Parathyroid adenoma (tissue), 2 donors: ENCODE measurements around the gene NOB1.
A peak's percentile ranks its signal among the peaks of the same experiment; 100 is the strongest.

Experiments used
- H2AFZ ChIP-seq: fragments of 300-600 bp; sonication (generic); one replicate; pipeline ENCODE4 v1.7.0; 2017; ENCODE audit warnings: antibody characterized with exemption, mild to moderate bottlenecking
- H3K27ac ChIP-seq: fragments of 300-600 bp; sonication (generic); one replicate; pipeline ENCODE4 v1.7.0; 2017
- H3K27me3 ChIP-seq: fragments of 300-600 bp; sonication (generic); one replicate; pipeline ENCODE4 v1.7.0; 2017; ENCODE audit warnings: low read length; ENCODE audit not compliant: control insufficient read depth, insufficient read depth
- H3K36me3 ChIP-seq: fragments of 300-600 bp; sonication (generic); one replicate; pipeline ENCODE4 v1.7.0; 2017; ENCODE audit warnings: low read length; ENCODE audit not compliant: control insufficient read depth, insufficient read depth
- H3K4me1 ChIP-seq: fragments of 300-600 bp; sonication (generic); one replicate; pipeline ENCODE4 v1.7.0; 2017; ENCODE audit warnings: control low read depth
- H3K4me2 ChIP-seq: fragments of 300-600 bp; sonication (generic); one replicate; pipeline ENCODE4 v1.7.0; 2017; ENCODE audit warnings: low read length
- H3K4me3 ChIP-seq: fragments of 300-600 bp; sonication (generic); one replicate; pipeline ENCODE4 v1.7.0; 2017; ENCODE audit warnings: low read depth, low read length
- H3K79me2 ChIP-seq: fragments of 300-600 bp; sonication (generic); one replicate; pipeline ENCODE4 v1.7.0; 2017; ENCODE audit warnings: control low read depth
- H3K9ac ChIP-seq: fragments of 300-600 bp; sonication (generic); one replicate; pipeline ENCODE4 v1.7.0; 2017; ENCODE audit warnings: mild to moderate bottlenecking
- H3K9me3 ChIP-seq: fragments of 300-600 bp; sonication (generic); one replicate; pipeline ENCODE4 v1.7.0; 2017; ENCODE audit warnings: low read length; ENCODE audit not compliant: control insufficient read depth
- TF ChIP-seq, protein P1 (sequence below): fragments of 300-600 bp; sonication (generic); IDR thresholded peaks from one replicate; pipeline ENCODE4 v1.7.0; 2017; ENCODE audit warnings: antibody characterized with exemption, mild to moderate bottlenecking
- donor health status: primary hyperparathyroidism.

Gene NOB1

DNA sequence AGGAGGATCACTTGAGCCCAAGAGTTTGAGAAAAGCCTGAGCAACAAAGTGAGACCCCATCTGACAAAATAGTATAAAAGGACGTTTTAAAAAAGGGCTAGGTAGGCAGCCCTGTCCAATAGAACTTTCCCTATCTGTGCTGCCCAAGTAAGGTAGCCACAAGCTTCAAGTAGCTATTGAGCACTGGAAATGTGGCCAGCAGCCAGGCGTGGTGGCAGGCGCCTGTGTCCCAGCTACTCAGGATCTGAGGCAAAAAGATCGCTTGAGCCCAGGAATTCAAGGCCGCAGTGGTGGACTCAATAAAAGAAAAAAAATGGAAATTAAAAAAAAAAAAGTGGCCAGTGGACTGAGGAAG is 26.8 kb downstream of the NOB1 start:
- TF ChIP-seq, protein P1, sequence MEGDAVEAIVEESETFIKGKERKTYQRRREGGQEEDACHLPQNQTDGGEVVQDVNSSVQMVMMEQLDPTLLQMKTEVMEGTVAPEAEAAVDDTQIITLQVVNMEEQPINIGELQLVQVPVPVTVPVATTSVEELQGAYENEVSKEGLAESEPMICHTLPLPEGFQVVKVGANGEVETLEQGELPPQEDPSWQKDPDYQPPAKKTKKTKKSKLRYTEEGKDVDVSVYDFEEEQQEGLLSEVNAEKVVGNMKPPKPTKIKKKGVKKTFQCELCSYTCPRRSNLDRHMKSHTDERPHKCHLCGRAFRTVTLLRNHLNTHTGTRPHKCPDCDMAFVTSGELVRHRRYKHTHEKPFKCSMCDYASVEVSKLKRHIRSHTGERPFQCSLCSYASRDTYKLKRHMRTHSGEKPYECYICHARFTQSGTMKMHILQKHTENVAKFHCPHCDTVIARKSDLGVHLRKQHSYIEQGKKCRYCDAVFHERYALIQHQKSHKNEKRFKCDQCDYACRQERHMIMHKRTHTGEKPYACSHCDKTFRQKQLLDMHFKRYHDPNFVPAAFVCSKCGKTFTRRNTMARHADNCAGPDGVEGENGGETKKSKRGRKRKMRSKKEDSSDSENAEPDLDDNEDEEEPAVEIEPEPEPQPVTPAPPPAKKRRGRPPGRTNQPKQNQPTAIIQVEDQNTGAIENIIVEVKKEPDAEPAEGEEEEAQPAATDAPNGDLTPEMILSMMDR = no peak
- Histone ChIP-seq H3K27ac (no peak overlapping the region), H2AFZ (no peak overlapping the region), H3K79me2 (no peaks in the 10 kb centered on the region), H3K4me2 (no peak overlapping the region), H3K9me3 (no peaks in the 10 kb centered on the region), H3K27me3 (no peaks in the 10 kb centered on the region), H3K36me3 (no peaks in the 10 kb centered on the region), H3K4me3 (no peak overlapping the region), H3K9ac (no peak overlapping the region), H3K4me1 (peaks cover 6% of the 10 kb centered on the region)

DNA sequence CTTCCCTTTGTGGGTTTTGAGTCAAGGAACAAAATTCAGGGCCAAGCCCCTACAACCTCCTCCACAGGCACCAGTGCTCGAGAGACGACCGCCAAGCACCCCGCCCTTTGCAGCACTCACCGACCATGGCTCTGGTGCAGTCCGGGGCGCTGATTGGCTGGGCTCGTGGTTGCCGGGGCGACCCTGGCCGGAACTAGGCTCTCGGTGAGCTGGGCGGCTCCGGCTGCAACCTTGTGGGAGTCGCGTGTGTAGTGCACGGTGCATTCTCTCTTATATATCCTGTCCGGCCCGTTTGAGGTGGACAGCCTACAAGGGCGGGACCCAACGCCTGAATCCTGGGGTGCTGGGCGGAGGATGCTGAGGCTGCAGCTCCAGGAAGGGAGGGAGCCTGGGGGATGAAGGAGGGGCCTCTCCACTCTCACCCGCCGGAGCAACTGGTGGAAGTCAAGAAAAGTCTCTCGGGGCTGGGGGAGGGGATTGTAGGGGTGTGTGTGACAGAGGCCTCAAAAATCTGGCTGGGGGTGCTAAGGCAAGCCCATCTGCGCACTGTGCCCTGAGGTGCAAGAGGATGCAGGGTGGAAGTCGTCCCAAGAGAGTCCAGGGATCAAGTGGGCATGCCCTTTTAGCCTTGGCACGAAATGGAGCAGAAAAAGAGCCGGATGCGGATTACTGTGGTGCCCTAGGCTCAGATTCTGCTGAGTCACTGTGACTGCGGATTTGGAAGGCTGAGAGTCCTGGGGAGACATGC is 28.2 kb downstream of the NOB1 start, which contains the start of gene NQO1:
Gene NQO1 (minus strand): TSS at position 248 of the 748 bp plus-strand sequence. CDS start 121 bp downstream, at position 127.
- no peak within 1 kb of the TSS for H3K9ac ChIP-seq
- H3K4me1 ChIP-seq = peaks cover 6% of the 10 kb centered on the region
- no peaks in the 10 kb centered on the region for H3K79me2 ChIP-seq
- no peaks in the 10 kb centered on the region for H3K36me3 ChIP-seq
- H3K9me3 ChIP-seq = no peaks in the 10 kb centered on the region
- H3K4me3 ChIP-seq = peak within 1 kb of the TSS; percentile 62
- peak within 1 kb of the TSS; percentile 81 for H2AFZ ChIP-seq
- no peaks in the 10 kb centered on the region for H3K27me3 ChIP-seq
- TF ChIP-seq, protein P1 = no peak
- H3K27ac ChIP-seq = peak within 1 kb of the TSS; percentile 51
- H3K4me2 ChIP-seq = peak within 1 kb of the TSS; percentile 71

DNA sequence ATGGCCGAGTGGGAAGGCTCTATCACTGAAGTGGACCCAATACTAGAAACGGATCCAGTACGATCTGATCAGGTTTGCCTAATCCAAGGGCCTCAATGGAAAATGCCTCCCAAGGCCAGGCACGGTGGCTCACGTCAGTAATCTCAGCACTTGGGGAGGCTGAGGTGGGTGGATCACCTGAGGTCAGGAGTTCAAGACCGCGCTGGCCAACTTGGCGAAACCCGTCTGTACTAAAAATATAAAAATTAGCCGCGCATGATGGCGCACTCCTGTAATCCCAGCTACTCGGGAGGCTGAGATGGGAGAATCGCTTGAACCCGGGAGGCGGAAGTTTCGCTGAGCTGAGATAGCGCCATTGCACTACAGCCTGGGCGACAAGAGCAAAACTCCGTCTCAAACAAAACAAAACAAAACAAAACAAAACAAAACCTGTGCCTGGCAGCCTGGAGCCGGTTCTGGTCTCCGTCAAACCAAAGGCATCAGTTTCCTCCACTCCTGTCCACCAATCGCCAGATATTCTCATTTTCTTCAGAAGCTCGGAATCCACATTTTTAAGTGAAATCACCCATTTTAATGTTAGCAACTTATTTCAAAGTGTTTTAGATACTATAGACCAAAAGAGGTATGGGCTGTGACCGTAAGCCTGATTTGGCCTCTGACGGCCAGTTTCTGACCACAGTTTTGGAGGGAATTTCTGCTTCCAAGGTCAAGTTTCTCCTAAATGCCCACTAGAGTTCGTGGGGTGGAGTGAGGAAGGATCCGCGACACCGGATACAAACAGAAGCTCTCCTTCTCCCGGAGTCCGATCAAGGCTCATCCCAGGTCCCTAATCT is 29.0 kb downstream of the NOB1 start:
- H3K4me3 ChIP-seq = peak overlapping the region; percentile 62
- TF ChIP-seq, protein P1 = no peak
- peak overlapping the region; percentile 71 for H3K4me2 ChIP-seq
- H3K79me2 ChIP-seq = no peaks in the 10 kb centered on the region
- H3K36me3 ChIP-seq = no peaks in the 10 kb centered on the region
- no peaks in the 10 kb centered on the region for H3K27me3 ChIP-seq
- H3K27ac ChIP-seq = no peak overlapping the region
- no peak overlapping the region for H3K9ac ChIP-seq
- H2AFZ ChIP-seq = peak overlapping the region; percentile 81
- H3K9me3 ChIP-seq = no peaks in the 10 kb centered on the region
- H3K4me1 ChIP-seq = peaks cover 6% of the 10 kb centered on the region

DNA sequence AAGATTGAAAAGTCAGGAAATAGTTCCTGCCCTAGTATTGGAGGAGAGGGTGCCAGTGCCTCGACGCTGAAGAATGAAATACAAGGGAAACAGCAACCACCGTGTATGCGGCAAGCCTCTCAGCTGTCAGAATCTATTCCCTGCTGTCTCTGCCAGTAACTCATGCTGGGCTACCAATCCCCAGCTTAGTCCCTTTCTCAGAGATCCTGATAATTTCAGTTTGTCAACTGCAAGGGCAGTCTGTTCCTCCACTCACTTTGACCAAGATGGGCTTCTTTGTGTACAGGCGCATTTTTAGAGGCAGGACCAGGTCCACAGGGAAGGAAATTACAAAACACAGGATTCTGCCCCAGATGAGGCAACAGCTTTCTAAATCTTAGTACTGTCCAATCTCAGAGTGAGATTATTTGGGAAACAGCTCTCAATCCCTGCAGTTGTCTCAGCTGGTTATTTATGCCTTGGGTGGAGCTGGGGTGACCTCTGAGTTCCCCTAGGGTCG is 29.7 kb downstream of the NOB1 start:
- H2AFZ ChIP-seq = no peak overlapping the region
- H3K9ac ChIP-seq = no peak overlapping the region
- TF ChIP-seq, protein P1 = no peak
- no peak overlapping the region for H3K4me3 ChIP-seq
- no peaks in the 10 kb centered on the region for H3K36me3 ChIP-seq
- no peaks in the 10 kb centered on the region for H3K27me3 ChIP-seq
- H3K9me3 ChIP-seq = no peaks in the 10 kb centered on the region
- H3K79me2 ChIP-seq = no peaks in the 10 kb centered on the region
- H3K27ac ChIP-seq = no peak overlapping the region
- H3K4me2 ChIP-seq = no peak overlapping the region
- H3K4me1 ChIP-seq = peaks cover 6% of the 10 kb centered on the region
